ENCODE measurements around the gene TSFM.

Gene TSFM

DNA sequence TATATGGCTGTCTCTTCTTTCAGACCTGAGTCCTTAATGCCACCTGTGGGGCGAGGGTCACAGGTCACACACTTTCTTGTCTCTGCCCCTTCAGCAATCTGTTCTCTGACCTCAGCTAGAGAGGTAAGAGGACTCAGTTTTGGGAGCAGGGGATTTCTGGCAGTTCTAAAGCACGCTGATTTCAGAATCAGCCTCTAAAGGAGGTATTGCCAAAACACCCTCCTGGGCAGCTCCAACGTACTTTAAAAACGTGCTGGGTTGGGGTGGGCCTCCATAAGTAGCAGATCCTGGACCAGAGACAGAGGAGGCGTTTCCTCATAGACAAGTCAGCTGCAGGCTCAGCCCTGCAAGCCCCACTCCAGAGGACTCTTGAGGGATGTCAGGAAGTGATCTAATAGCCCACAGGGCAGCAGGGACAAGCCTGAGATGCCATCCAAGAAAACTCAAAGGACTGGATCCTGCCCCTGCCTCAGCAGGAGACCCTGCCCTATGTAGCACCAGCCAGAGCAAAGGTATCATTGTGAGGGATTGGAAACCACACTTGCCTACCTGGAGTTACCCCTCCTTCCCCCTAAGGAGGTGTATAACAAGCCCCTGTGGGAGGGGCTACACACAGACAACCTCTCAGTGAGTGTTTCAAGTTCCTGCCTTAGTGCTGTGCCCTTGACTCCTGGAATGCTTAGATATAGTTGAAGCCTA lies 55.4 kb downstream of the TSFM start:
- DNase-seq: peak; percentile 40

- DNase-seq: no peak
These were observed 56.2 kb downstream of the TSFM start for GRCh38 chr12:57838594-57839302.

DNA sequence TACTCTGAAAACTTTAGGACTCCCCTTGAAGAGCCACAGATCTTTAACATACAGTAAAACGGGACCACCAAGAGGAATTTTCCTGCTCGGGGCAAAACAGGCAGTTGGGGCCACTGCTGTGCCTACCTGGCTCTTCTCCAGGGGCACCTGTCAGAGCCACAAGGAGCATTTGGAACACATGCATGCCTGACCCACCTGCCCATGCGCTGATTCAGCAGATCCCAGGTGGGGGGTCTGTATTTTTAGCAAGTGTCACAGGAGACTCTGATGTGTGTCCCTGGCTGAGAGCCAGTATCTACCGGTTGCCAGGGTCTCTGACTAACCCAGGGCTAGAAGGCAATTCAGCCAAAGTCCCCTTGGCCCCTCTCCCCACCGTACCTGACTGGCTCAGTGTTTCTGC lies 57.4 kb downstream of the TSFM start:
- DNase-seq: peak; percentile 59

- DNase-seq: peak; percentile 59
These were observed 58.1 kb downstream of the TSFM start for GRCh38 chr12:57840726-57841125.

GRCh38 chr12:57841445-57841844 lies 58.9 kb downstream of the TSFM start:
- no peak for DNase-seq

GRCh38 chr12:57842342-57843294 lies 60.0 kb downstream of the TSFM start:
- peak; percentile 23 for DNase-seq

GRCh38 chr12:57844709-57845477 lies 62.3 kb downstream of the TSFM start:
- peak; percentile 18 for DNase-seq

DNA sequence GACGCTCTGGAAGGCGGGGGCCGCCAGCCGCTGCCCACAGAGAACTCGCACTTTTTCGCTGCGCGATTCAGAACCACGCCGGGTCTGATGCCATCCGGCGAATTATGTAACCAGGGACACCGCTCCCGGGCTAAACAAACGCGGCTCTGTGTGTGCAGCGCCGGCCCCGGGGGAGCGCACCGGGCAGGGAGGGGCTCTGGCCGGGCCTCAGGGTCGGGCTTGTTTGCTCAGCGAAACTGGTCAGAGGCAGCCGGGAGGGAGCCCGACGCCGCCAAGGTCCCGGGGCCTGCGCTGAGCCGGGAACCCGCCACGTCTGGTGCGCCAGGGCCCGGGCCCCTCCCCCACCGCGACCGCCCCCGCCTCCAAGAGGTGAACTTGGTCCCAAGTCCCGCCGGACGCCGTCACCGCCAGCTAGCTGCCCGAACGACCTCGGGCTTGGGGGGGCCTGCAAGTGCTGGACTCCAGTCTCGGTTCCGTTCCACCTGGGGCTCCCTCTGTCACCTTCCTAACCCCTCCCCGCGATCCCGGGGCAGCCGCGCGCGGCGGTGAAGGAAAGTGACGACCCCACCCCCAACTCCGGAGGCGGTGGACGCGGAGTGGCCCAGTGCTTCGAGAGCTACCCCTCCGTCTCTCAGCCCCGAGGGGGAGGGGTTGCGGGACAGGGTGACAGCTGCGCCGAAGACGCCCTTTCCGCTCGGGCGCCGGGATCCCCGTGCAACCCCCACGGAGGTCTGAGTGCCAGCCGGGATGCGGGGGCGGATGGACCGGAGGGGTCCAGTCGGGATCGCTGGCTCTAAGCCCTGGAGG lies 63.1 kb downstream of the TSFM start:
- peak; percentile 77 for DNase-seq

- DNase-seq: no peak
These were observed 63.6 kb downstream of the TSFM start for GRCh38 chr12:57846285-57846576.

- peak; percentile 99 for DNase-seq
These were observed 64.2 kb downstream of the TSFM start, which contains the start of gene CTDSP2 for GRCh38 chr12:57846577-57847319. CTDSP2 (minus strand) TSS chr12:57846729; CDS start chr12:57846435, 294 bp downstream.
